ENCODE results near the gene PNCK.

PNCK gene

GRCh38 chrX:153626863-153627674, 46.5 kb downstream of the PNCK start:
- DNase-seq, result no peak

DNA sequence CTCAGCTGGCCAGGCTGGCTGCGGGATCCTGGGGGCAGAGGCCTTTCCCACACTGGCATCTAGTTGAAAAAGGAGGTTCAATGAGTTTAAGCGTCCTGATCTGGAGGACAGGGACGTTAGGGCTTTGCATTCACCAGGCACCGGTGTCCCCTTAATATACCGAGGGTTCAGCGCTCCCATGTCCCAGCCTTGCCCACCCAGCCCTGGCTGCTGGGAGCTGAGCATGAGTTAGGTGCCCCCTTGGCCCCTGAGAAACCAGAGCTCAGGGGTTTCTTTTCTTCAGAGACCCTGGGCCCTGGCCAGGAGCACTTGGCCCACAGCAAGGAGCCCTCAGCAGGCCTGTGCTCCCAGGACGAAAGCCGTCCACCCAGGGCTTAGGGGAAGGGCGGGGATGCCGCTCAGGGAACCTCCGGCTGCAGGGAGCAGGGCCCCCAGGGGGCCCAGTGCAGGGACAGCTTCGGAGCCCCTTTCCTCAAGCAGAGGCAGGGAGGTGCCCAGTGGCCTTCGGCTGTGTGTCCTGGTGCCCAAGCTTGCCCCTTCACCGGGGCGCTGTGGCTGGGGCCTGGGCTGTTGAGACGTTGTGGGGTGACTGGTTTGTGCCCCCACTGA, 47.5 kb downstream of the PNCK start:
- DNase-seq, result no peak

DNA sequence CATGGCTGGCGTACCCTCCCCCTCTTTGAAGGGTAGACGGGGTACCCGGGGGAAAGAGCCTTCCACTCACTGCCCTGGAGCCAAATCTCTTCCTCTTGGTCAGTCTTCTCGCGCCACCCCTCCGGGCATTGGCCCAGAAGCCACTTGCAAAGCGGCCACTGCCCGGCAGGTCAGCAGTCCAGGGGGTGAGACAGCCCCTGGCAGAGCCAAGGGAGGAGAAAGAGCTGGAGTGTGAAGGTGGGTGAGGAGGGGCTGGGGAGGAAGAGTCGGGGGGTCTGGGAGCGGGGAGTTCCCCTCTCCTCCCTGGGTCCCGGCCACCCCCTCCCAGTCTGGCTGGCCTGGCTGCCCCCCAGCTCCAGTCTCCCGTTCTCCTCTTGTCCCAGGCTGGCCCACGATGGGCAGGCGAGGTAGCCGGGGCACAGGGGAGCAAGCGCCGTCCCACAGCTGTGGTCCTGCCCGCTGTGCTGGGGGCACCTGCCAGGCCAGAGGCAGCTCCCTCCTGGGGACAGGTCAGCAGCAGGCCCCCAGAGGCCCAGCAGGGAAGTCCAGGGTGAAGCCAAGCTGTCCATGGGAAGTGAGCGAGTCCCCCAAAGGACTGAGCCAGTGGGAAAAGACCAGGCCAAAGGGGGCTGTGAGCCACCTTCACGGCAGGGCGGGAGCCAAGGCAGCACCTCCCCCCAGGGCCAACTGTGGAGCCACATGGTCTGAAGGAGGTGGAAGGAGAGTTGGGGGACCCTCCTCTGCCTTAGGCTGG, 48.2 kb downstream of the PNCK start:
- DNase-seq, result no peak

DNA sequence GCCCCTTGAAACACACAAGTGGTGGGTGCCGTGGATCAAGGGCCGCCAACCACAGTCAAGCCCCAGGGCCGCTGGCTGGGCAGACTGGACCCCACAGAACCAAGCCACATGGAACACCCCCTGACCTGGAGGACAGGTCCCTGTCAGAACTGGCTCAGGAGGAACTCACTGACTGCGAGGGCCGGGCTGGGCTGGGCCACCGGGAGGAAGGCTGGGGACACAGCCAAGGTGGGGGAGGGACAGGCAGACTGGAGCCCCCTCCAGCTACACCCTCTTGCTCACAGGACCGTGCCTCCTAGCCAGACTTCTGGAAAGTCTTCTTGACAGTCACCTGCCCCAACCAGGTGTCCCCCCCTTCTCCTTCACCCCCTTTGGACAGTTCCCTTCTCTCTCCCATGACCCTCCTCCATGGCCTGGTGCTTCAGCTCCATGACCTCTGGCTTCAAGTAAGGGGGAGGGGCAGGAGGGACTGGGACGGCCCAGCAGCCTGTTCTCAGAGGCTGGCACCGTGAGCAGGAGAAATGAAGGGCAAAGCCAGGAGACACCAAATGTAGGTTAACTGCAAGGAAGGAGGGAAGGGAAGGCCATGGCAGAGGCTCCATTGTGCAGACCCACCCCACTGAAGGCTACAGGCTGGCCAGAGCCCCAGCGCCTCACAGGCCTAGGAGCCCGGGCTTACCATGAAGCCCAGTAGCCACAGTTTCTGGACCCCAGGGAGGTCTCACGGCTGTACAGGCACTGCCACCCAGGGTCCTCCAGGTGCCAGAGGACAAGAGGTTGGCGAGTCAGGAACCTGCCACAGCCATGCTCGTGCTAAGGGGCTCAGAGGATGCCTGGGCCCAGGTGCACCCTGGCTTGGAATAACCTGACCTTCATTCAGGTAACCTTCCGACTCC, 49.2 kb downstream of the PNCK start:
- no peak for DNase-seq

GRCh38 chrX:153623310-153624029, 50.1 kb downstream of the PNCK start:
- DNase-seq, result no peak

GRCh38 chrX:153622661-153623309, 50.8 kb downstream of the PNCK start:
- DNase-seq, result no peak

GRCh38 chrX:153621949-153622598, 51.5 kb downstream of the PNCK start:
- no peak for DNase-seq

- DNase-seq, result no peak
Measured at GRCh38 chrX:153620576-153620975, 53.0 kb downstream of the PNCK start.

Data from NCI-H446 treated with DMSO at 0.1 percent for 48 hours (cell line).